ENCODE data around the gene IFITM2.

Gene IFITM2

DNA sequence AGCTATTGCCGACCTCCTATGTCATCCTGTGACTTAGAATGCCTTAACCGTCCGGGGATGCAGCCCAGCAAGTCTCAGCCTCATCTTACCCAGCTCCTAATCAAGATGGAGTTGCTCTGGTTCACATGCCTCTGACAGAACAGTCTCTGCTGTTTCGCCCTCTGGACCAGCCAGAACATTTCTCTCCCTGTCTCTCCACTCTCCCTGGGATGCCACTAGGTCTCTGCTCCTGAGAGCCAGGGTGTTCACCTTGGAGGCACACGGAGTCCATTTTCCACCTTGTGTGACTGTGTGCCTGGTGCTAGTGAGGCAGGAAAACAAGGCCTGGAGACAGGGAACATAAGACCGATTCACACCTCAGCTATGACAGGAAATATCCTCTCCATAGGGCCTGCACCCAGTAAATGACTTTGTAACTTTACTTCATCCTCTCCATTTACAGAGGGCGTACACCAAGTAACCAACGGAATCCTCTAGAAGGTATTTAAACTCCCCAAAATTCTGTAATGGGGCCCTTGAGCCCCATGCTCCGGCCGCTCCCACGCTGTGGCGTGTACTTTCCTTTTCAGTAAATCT is 44.9 kb downstream of the IFITM2 start:
- no peaks in the 10 kb centered on the region for H3K9me3 ChIP-seq (ENCODE audit: control insufficient read depth, low read length)
- H3K4me1 ChIP-seq: no peaks in the 10 kb centered on the region
- H3K36me3 ChIP-seq (ENCODE audit: control insufficient read depth, insufficient read depth, low read length): no peaks in the 10 kb centered on the region
- H3K9ac ChIP-seq: no peak overlapping the region
- H3K79me2 ChIP-seq: no peaks in the 10 kb centered on the region
- no peak overlapping the region for H3K4me3 ChIP-seq (ENCODE audit: low read depth, low read length)
- H3K27me3 ChIP-seq (ENCODE audit: control insufficient read depth, insufficient read depth, low read length): no peaks in the 10 kb centered on the region
- no peak overlapping the region for H2AFZ ChIP-seq
- TF ChIP-seq, protein P1, sequence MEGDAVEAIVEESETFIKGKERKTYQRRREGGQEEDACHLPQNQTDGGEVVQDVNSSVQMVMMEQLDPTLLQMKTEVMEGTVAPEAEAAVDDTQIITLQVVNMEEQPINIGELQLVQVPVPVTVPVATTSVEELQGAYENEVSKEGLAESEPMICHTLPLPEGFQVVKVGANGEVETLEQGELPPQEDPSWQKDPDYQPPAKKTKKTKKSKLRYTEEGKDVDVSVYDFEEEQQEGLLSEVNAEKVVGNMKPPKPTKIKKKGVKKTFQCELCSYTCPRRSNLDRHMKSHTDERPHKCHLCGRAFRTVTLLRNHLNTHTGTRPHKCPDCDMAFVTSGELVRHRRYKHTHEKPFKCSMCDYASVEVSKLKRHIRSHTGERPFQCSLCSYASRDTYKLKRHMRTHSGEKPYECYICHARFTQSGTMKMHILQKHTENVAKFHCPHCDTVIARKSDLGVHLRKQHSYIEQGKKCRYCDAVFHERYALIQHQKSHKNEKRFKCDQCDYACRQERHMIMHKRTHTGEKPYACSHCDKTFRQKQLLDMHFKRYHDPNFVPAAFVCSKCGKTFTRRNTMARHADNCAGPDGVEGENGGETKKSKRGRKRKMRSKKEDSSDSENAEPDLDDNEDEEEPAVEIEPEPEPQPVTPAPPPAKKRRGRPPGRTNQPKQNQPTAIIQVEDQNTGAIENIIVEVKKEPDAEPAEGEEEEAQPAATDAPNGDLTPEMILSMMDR (IDR thresholded peaks at IDR 0.05): no peak
- H3K4me2 ChIP-seq (ENCODE audit: low read length): no peak overlapping the region
- peak overlapping the region; percentile 96 for H3K27ac ChIP-seq

DNA sequence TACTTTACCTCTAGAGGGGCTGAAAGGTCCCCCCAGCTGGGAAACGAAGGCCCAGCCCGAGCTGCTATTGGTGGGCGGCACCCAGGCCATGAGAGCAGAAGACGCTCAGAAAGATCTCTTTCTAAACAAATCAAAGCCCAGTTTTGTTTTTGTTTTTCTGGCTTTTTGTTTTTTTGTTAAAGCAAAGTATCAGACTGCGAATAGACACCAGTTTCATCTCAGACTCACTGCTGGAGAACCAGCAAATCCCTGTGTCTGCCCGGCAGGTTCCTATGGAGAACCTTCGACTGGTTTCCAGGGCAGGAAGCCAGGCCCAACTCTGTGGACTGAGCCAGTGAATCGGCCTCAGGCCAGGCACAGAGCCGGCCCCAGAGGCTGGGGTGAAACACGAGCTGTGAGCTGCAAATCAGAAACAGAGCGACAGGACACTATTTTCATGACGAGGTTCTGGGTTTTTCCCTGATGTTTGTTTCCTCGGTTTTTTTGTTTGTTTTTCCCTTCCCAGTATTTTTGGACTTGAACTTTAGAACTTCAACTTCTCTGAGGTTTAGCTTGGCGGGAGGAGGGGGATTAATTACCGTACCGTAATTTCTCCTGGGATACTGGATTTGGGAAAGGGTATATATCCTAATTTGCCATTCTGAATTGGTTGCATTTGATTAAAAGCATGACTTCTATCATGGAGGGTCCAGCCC is 45.7 kb downstream of the IFITM2 start:
- no peaks in the 10 kb centered on the region for H3K4me1 ChIP-seq
- peak overlapping the region; percentile 96 for H3K27ac ChIP-seq
- no peak overlapping the region for H3K4me2 ChIP-seq (ENCODE audit: low read length)
- H3K79me2 ChIP-seq: no peaks in the 10 kb centered on the region
- no peaks in the 10 kb centered on the region for H3K27me3 ChIP-seq (ENCODE audit: control insufficient read depth, insufficient read depth, low read length)
- TF ChIP-seq, protein P1 (IDR thresholded peaks at IDR 0.05): no peak
- H3K4me3 ChIP-seq (ENCODE audit: low read depth, low read length): no peak overlapping the region
- H3K9me3 ChIP-seq (ENCODE audit: control insufficient read depth, low read length): no peaks in the 10 kb centered on the region
- H2AFZ ChIP-seq: peak overlapping the region; percentile 72
- no peaks in the 10 kb centered on the region for H3K36me3 ChIP-seq (ENCODE audit: control insufficient read depth, insufficient read depth, low read length)
- no peak overlapping the region for H3K9ac ChIP-seq

DNA sequence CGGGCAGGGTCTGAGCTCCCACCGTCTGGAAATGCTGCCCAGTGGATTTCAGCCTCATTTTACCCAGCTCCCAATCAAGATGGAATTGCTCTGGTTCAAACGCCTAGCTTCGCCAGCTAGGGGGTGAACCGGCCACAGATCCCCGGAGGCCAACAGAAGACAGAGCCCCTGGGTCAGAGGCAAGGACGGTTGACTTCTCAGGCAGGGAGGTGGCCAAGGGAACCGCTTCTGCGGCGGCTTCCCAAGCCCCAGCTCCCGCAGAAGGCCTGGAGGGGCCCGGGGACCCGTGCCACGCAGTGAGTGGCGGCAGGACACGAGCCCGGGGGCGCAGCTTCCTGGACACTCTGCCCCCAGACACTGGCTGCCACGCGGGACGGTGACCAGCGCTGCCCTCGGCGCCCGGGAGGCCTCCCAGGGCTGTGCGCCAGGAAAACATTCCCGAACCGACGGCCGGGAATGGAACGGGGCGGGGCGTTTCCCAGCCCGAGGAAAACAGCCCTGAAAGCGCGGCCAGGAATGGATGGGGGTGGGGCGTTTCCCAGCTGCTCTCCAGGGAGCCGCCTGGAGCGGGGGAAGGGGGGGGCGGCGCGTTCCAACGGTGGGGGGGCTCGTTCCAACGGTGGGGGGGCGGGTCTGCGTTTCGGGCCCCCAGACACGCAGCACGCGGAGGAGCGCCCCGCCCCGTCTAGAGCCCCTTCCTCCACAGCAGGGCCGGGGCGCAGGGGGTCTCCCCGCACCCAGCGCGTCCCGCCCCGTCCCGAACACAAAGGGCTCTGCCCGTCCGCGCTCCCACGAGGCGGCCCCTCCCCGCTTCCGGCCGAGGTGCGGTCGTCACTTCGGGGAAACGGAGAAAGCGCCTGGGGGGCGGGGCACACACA is 48.2 kb downstream of the IFITM2 start:
- H3K4me1 ChIP-seq: no peaks in the 10 kb centered on the region
- H3K79me2 ChIP-seq: no peaks in the 10 kb centered on the region
- peak overlapping the region; percentile 96 for H3K27ac ChIP-seq
- H3K9me3 ChIP-seq (ENCODE audit: control insufficient read depth, low read length): no peaks in the 10 kb centered on the region
- TF ChIP-seq, protein P1 (IDR thresholded peaks at IDR 0.05): no peak
- H3K4me2 ChIP-seq (ENCODE audit: low read length): peak overlapping the region; percentile 51
- H2AFZ ChIP-seq: peak overlapping the region; percentile 67
- H3K9ac ChIP-seq: no peak overlapping the region
- H3K4me3 ChIP-seq (ENCODE audit: low read depth, low read length): peak overlapping the region; percentile 34
- no peaks in the 10 kb centered on the region for H3K27me3 ChIP-seq (ENCODE audit: control insufficient read depth, insufficient read depth, low read length)
- H3K36me3 ChIP-seq (ENCODE audit: control insufficient read depth, insufficient read depth, low read length): no peaks in the 10 kb centered on the region

DNA sequence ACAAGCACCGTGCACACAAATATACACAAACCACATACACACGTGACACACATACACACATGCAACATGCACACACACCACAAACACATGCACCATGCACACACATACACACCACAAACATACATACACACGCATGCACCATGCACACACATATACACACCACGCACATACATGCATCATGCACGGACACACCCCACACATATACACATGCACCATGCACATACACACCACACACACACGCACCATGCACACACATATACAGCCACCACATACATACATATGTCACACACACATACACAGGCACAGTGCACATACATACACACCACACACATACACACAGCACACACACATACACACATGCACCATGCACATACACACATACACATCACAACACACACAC is 49.0 kb downstream of the IFITM2 start:
- H3K9me3 ChIP-seq (ENCODE audit: control insufficient read depth, low read length): no peaks in the 10 kb centered on the region
- no peaks in the 10 kb centered on the region for H3K4me1 ChIP-seq
- H3K9ac ChIP-seq: no peak overlapping the region
- no peak overlapping the region for H3K4me2 ChIP-seq (ENCODE audit: low read length)
- H3K27me3 ChIP-seq (ENCODE audit: control insufficient read depth, insufficient read depth, low read length): no peaks in the 10 kb centered on the region
- no peak overlapping the region for H3K27ac ChIP-seq
- no peak overlapping the region for H2AFZ ChIP-seq
- TF ChIP-seq, protein P1 (IDR thresholded peaks at IDR 0.05): no peak
- H3K79me2 ChIP-seq: no peaks in the 10 kb centered on the region
- no peaks in the 10 kb centered on the region for H3K36me3 ChIP-seq (ENCODE audit: control insufficient read depth, insufficient read depth, low read length)
- no peak overlapping the region for H3K4me3 ChIP-seq (ENCODE audit: low read depth, low read length)

Data from parathyroid adenoma (tissue), 2 donors.